ENCODE results near the gene PNPLA7. TPM values are rescaled to one million over a fixed set of nuclear protein-coding genes. Genes with fewer than 3 reads are reported as not detected.

Gene PNPLA7
- polyA plus RNA-seq, 1 of the 3 experiments (the other 2 are of a cell fraction) = 0.99 TPM

- H3F3A ChIP-seq (replicated peaks; ENCODE audit: insufficient read depth) = no peaks in the 10 kb centered on the region
- ChIA-PET POLR2A (no interaction called here), CTCF (interaction anchor here (1.1 to 7.0 kb wide), 4 partner anchors 8 to 12 kb away, joined by 3 to 27 read pairs (median 15); partner anchors contain the start of genes EXD3 and NOXA1)
- H3K36me3 ChIP-seq (replicated peaks in 1 of 2; ENCODE audit: control insufficient read depth in 1 of 2, insufficient read depth in 2 of 2, low read length in 1 of 2) = no peaks in the 10 kb centered on the region
- no peaks in the 10 kb centered on the region for H3K9me2 ChIP-seq
- no peak for DNase-seq
- no peak overlapping the region for H3K9ac ChIP-seq
- H3K27me3 ChIP-seq (ENCODE audit: insufficient read depth) = no peaks in the 10 kb centered on the region
- 60% methylated on average over 1 of the region's 26 CpGs for WGBS (ENCODE audit: low lambda C conversion rate)
- H3K4me2 ChIP-seq = no peak overlapping the region
- H3K79me2 ChIP-seq (ENCODE audit: insufficient read depth) = no peaks in the 10 kb centered on the region
- no peak overlapping the region for H2AFZ ChIP-seq (ENCODE audit: low read depth)
- TF ChIP-seq NFIC (IDR thresholded peaks at IDR 0.05; ENCODE audit: borderline replicate concordance) = no peak
- no peak for TF ChIP-seq NRF1 (IDR thresholded peaks at IDR 0.05; ENCODE audit: low read depth, low read length)
- no peaks in the 10 kb centered on the region for H4K20me1 ChIP-seq (ENCODE audit: insufficient read depth)
- H3K4me3 ChIP-seq (ENCODE audit: low read depth in 2 of 2, low read length in 1 of 2) = no peak overlapping the region
- H3K9me3 ChIP-seq = no peaks in the 10 kb centered on the region
- peaks cover 4 to 8% of the 10 kb centered on the region in 2 experiments; a peak in 2 of 4 replicates for H3K4me1 ChIP-seq (ENCODE audit: control insufficient read depth in 1 of 2, insufficient read depth in 2 of 2, low read depth in 1 of 2, low read length in 1 of 2)
- H3K27ac ChIP-seq (ENCODE audit: low read depth in 2 of 2, low read length in 1 of 2) = no peak overlapping the region
These were observed 116.2 kb downstream of the PNPLA7 start for GRCh38 chr9:137433916-137434431.

- Histone ChIP-seq H3F3A (replicated peaks; ENCODE audit: insufficient read depth) (no peaks in the 10 kb centered on the region), H3K36me3 (replicated peaks in 1 of 2; ENCODE audit: control insufficient read depth in 1 of 2, insufficient read depth in 2 of 2, low read length in 1 of 2) (no peaks in the 10 kb centered on the region), H3K9me2 (no peaks in the 10 kb centered on the region), H3K4me1 (ENCODE audit: control insufficient read depth in 1 of 2, insufficient read depth in 2 of 2, low read depth in 1 of 2, low read length in 1 of 2) (peaks cover 4 to 8% of the 10 kb centered on the region in 2 experiments; a peak in 2 of 4 replicates), H3K79me2 (ENCODE audit: insufficient read depth) (no peaks in the 10 kb centered on the region), H3K4me3 (ENCODE audit: low read depth in 2 of 2, low read length in 1 of 2) (no peak overlapping the region), H4K20me1 (ENCODE audit: insufficient read depth) (no peaks in the 10 kb centered on the region), H3K27ac (ENCODE audit: low read depth in 2 of 2, low read length in 1 of 2) (no peak overlapping the region), H3K27me3 (ENCODE audit: insufficient read depth) (no peaks in the 10 kb centered on the region), H3K9me3 (no peaks in the 10 kb centered on the region), H3K9ac (no peak overlapping the region), H3K4me2 (no peak overlapping the region), H2AFZ (ENCODE audit: low read depth) (no peak overlapping the region)
- no peak for DNase-seq
- 87% methylated on average over 11 of the region's 19 CpGs for WGBS (ENCODE audit: low lambda C conversion rate)
- TF ChIP-seq GABPA (IDR thresholded peaks at IDR 0.05; ENCODE audit: low read depth) (no peak), ELF1 (IDR thresholded peaks at IDR 0.05) (no peak), TAF1 (IDR thresholded peaks at IDR 0.05; ENCODE audit: borderline replicate concordance, low read depth, low read length) (no peak), FOXJ3 (CRISPR knock-in tag; IDR thresholded peaks at IDR 0.05) (no peak), ZBTB33 (IDR thresholded peaks at IDR 0.05; ENCODE audit: borderline replicate concordance, low read depth) (no peak), TCF12 (IDR thresholded peaks at IDR 0.05) (no peak), IRF3 (IDR thresholded peaks at IDR 0.05; ENCODE audit: low read depth, low read length) (no peak), SMC3 (IDR thresholded peaks at IDR 0.05; ENCODE audit: low read depth, low read length) (no peak), MXI1 (IDR thresholded peaks at IDR 0.05; ENCODE audit: low read depth, low read length) (no peak)
- ChIA-PET CTCF (interaction anchor here (1.1 to 7.0 kb wide), 3 partner anchors 9 to 12 kb away, joined by 3 to 27 read pairs (median 25); partner anchors contain the start of genes EXD3 and NOXA1), POLR2A (no interaction called here)
These were observed 116.8 kb downstream of the PNPLA7 start for GRCh38 chr9:137433349-137433915.

Data from SK-N-SH (cell line).